Mesenchymal stem cell (in vitro differentiated cells and primary cell): Measurements from ENCODE around the gene GLCE.
"Not testable (repeated sequence)": the region's sequence is repeated elsewhere in the genome, so short reads cannot be mapped to it uniquely, and the experiment has no call there.

Source experiments
- DNase-seq: peaks from one replicate; pipeline ENCODE4 v3.0.0-alpha.2; 2013
- H2AFZ ChIP-seq: one replicate; pipeline ENCODE4 v1.6.1; 2013; ENCODE audit warnings: low read depth, mild to moderate bottlenecking, control low read depth, inconsistent platforms, low read length, moderate library complexity
- H2AK5ac ChIP-seq: 2 replicates; pipeline ENCODE4 v1.6.1; 2013; ENCODE audit warnings: low read length, moderate library complexity, mild to moderate bottlenecking, inconsistent platforms; ENCODE audit not compliant: severe bottlenecking
- H2BK120ac ChIP-seq: one replicate; pipeline ENCODE4 v1.6.1; 2013; ENCODE audit warnings: low read depth, mild to moderate bottlenecking, inconsistent platforms, low read length, moderate library complexity
- H2BK12ac ChIP-seq, 2 experiments: one replicate each; pipeline ENCODE4 v1.6.1; 2013; ENCODE audit warnings: inconsistent platforms in 2 of 2, low read length in 2 of 2, mild to moderate bottlenecking in 2 of 2, moderate library complexity in 2 of 2, control low read depth in 1 of 2
- H2BK15ac ChIP-seq: one replicate; pipeline ENCODE4 v1.6.1; 2013; ENCODE audit warnings: mild to moderate bottlenecking, low read depth, inconsistent platforms; ENCODE audit not compliant: poor library complexity, severe bottlenecking
- H2BK5ac ChIP-seq: 2 replicates; pipeline ENCODE4 v1.6.1; 2013; ENCODE audit warnings: low read depth, mild to moderate bottlenecking, low read length, control low read depth, inconsistent platforms; ENCODE audit not compliant: poor library complexity, severe bottlenecking
- H3K14ac ChIP-seq, 2 experiments: one replicate each; pipeline ENCODE4 v1.6.1; 2013; ENCODE audit warnings: inconsistent platforms in 2 of 2, low read length in 2 of 2, control low read depth in 1 of 2, mild to moderate bottlenecking in 1 of 2, moderate library complexity in 1 of 2
- H3K18ac ChIP-seq, 2 experiments: one replicate each; pipeline ENCODE4 v1.6.1; 2013; ENCODE audit warnings: inconsistent platforms in 2 of 2, low read length in 2 of 2, control low read depth in 1 of 2, low read depth in 1 of 2, mild to moderate bottlenecking in 1 of 2
- H3K23ac ChIP-seq, 2 experiments: one replicate each; pipeline ENCODE4 v1.6.1; 2013; ENCODE audit warnings: inconsistent platforms in 2 of 2, low read length in 2 of 2, mild to moderate bottlenecking in 2 of 2, moderate library complexity in 2 of 2, control low read depth in 1 of 2
- H3K27ac ChIP-seq: 2 replicates; pipeline ENCODE4 v1.5.1; 2013; ENCODE audit warnings: mild to moderate bottlenecking, moderate library complexity, low read length, control low read depth, inconsistent platforms; ENCODE audit not compliant: poor library complexity, severe bottlenecking
- H3K27me3 ChIP-seq, 2 experiments: 2 replicates each; pipeline versions ENCODE4 v1.6.1 to v1.7.0; 2013; ENCODE audit warnings: low read length in 2 of 2, mild to moderate bottlenecking in 2 of 2, moderate library complexity in 2 of 2, control low read depth in 1 of 2, inconsistent platforms in 1 of 2; ENCODE audit not compliant: control insufficient read depth in 1 of 2, insufficient read depth in 1 of 2
- H3K36me3 ChIP-seq, 2 experiments: 2 replicates each; pipeline versions ENCODE4 v1.6.1 to v1.7.0; 2013; ENCODE audit warnings: low read length in 2 of 2, control low read depth in 1 of 2, inconsistent platforms in 1 of 2, low read depth in 1 of 2, mild to moderate bottlenecking in 1 of 2; ENCODE audit not compliant: insufficient read depth in 2 of 2, control insufficient read depth in 1 of 2
- H3K4ac ChIP-seq, 2 experiments: one replicate each; pipeline ENCODE4 v1.6.1; 2013; ENCODE audit warnings: inconsistent platforms in 2 of 2, low read length in 2 of 2, mild to moderate bottlenecking in 2 of 2, moderate library complexity in 2 of 2, control low read depth in 1 of 2, low read depth in 1 of 2
- H3K4me1 ChIP-seq: 2 replicates; pipeline ENCODE4 v1.6.1; 2013; ENCODE audit warnings: low read depth, low read length, control low read depth; ENCODE audit not compliant: control insufficient read depth, insufficient read depth
- H3K4me2 ChIP-seq: 2 replicates; pipeline ENCODE4 v1.6.1; 2013; ENCODE audit warnings: low read length, mild to moderate bottlenecking, inconsistent platforms; ENCODE audit not compliant: poor library complexity, severe bottlenecking
- H3K4me3 ChIP-seq, 2 experiments: 2 replicates each; pipeline versions ENCODE4 v1.5.1 to v1.7.0; 2013; ENCODE audit warnings: low read length in 2 of 2, mild to moderate bottlenecking in 2 of 2, control low read depth in 1 of 2, low read depth in 1 of 2; ENCODE audit not compliant: insufficient read depth in 1 of 2
- H3K79me1 ChIP-seq: replicated peaks from 2 replicates; pipeline ENCODE4 v1.6.1; 2013; ENCODE audit warnings: mild to moderate bottlenecking, control low read depth, low read length, inconsistent platforms; ENCODE audit not compliant: poor library complexity, severe bottlenecking
- H3K9ac ChIP-seq: 2 replicates; pipeline ENCODE4 v1.7.0; 2013; ENCODE audit warnings: mild to moderate bottlenecking, low read length, moderate library complexity
- H3K9me3 ChIP-seq: 2 replicates; pipeline ENCODE4 v1.7.0; 2013; ENCODE audit warnings: mild to moderate bottlenecking, low read length; ENCODE audit not compliant: control insufficient read depth
- H4K8ac ChIP-seq: one replicate; pipeline ENCODE4 v1.6.1; 2013; ENCODE audit warnings: inconsistent platforms, mild to moderate bottlenecking, low read length, moderate library complexity
- H4K91ac ChIP-seq: one replicate; pipeline ENCODE4 v1.6.1; 2013; ENCODE audit warnings: mild to moderate bottlenecking, low read length, inconsistent platforms
- WGBS: methylation state at CpG from one replicate; pipeline ENCODE4 v1.1.7; 2013; ENCODE audit warnings: mixed read lengths; 5-methylcytosine and 5-hydroxymethylcytosine counted together

The GLCE gene

DNA sequence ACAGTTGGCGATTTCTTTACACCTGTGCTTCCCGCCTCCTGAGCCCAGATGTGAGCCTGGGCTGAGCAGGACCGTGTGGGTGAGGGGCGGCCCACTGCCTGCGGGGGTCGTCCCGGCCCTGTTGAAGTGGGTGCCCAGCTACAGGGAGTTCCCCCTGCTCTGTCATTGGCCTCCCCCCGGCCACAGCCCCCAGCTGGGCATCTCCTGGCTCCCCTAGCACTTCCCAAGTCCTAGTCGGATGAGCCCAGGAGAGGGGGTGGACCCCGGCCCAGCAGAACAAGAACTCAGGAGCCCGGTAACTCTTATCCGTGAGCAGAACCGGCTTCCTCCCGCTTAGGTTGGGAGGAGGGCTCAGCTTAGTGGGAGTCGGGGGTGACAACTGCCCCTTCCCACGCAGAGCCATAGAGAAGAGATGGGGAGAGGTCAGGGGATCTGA is 139.0 kb downstream of the GLCE start:
- H2BK15ac ChIP-seq, result no peak overlapping the region
- H3K27ac ChIP-seq, result no peak overlapping the region
- peaks cover 18 to 42% of the 10 kb centered on the region in 2 experiments for H3K27me3 ChIP-seq
- no peak overlapping the region for H2AK5ac ChIP-seq
- no peak for DNase-seq
- H3K4me2 ChIP-seq, result peak overlapping the region; percentile 97
- WGBS, result 9% methylated on average over 15 of the region's 16 CpGs
- peak overlapping the region; percentile 28 to 42 for H3K18ac ChIP-seq
- H3K4me3 ChIP-seq, result peak overlapping the region in 1 of 2 experiments; percentile 72
- H3K9me3 ChIP-seq, result no peaks in the 10 kb centered on the region
- no peak overlapping the region for H3K23ac ChIP-seq
- peak overlapping the region in 1 of 2 experiments; percentile 42 for H3K4ac ChIP-seq
- peaks cover 27% of the 10 kb centered on the region for H3K4me1 ChIP-seq
- no peak overlapping the region for H4K8ac ChIP-seq
- no peak overlapping the region for H4K91ac ChIP-seq
- peak overlapping the region; percentile 62 for H3K9ac ChIP-seq
- peak overlapping the region; percentile 62 for H2BK120ac ChIP-seq
- no peak overlapping the region for H3K14ac ChIP-seq
- no peaks in the 10 kb centered on the region for H3K36me3 ChIP-seq
- H2BK12ac ChIP-seq, result peak overlapping the region in 1 of 2 experiments; percentile 64
- no peaks in the 10 kb centered on the region for H3K79me1 ChIP-seq
- no peak overlapping the region for H2AFZ ChIP-seq
- no peak overlapping the region for H2BK5ac ChIP-seq

DNA sequence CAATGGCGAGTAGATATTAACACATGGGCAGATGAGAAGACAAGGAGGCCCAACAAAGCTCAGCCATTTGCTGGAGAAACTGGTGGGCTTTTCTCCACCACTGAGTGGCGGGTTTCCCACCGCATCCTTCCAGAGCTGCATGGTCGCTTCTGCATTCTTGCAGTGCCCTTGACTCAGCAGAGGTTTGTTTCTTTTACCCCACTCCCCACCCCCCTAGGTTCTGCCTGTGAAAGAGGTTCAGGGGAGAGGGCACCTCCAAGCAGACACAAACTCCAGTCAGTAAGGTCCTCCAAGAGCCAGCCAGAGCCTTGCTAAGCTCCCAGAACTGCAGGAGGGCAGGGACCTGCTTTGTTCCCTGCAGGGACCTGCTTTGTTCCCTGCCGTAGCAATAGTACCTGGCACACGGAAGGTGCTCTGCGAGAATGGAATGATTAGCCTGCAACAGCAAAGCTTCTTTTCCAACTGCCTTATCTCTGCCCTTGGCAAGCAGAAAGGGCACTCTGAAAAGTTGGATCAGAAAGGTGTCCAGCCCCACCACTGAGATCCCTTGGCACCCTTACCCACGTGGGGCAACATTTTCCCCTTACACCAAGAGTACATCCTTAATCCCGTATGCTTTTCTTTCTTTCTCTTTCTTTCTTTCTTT is 139.6 kb downstream of the GLCE start:
- Histone ChIP-seq H2BK120ac (no peak overlapping the region), H3K9ac (peak overlapping the region; percentile 62), H2AFZ (no peak overlapping the region), H3K18ac (peak overlapping the region in 1 of 2 experiments; percentile 28), H3K4ac (no peak overlapping the region), H3K9me3 (no peaks in the 10 kb centered on the region), H2AK5ac (no peak overlapping the region), H4K8ac (no peak overlapping the region), H3K4me1 (peaks cover 32% of the 10 kb centered on the region), H4K91ac (no peak overlapping the region), H3K27ac (no peak overlapping the region), H3K23ac (no peak overlapping the region), H3K79me1 (no peaks in the 10 kb centered on the region), H2BK12ac (no peak overlapping the region), H2BK5ac (no peak overlapping the region), H3K14ac (peak overlapping the region in 1 of 2 experiments; percentile 23), H2BK15ac (no peak overlapping the region), H3K4me3 (peak overlapping the region in 1 of 2 experiments; percentile 72), H3K36me3 (no peaks in the 10 kb centered on the region), H3K27me3 (peaks cover 18 to 36% of the 10 kb centered on the region in 2 experiments), H3K4me2 (peak overlapping the region; percentile 6)
- 35% methylated on average over 9 of the region's 9 CpGs for WGBS
- peak; percentile 22 for DNase-seq

GRCh38 chr15:69301101-69301500 is 140.7 kb downstream of the GLCE start:
- WGBS, result 93% methylated on average over 6 of the region's 8 CpGs
- not testable (repeated sequence) for H2BK15ac ChIP-seq, H2AK5ac ChIP-seq

DNA sequence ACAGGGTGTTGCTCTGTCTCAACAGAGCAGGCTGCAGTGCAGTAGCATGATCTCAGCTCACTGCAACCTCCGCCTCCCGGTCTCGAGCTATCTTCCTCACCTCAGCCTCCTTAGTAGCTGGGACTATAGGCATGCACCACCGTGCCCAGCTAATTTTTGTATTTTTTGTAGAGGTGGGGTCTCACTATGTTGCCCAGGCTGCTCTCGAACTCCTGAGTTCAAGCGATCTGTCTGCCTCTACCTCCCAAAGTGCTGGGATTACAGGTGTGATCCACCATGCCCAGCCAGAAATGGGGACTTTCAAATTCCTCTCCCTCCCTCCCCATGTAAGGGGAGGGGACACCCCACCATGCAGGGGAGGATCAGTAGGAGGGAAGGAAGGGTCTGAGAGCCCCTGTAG is 141.7 kb downstream of the GLCE start:
- H2AFZ ChIP-seq, result not testable (repeated sequence)

More at GRCh38 chr15:69301101-69301500, 140.7 kb downstream of the GLCE start:
- H4K8ac ChIP-seq, H3K36me3 ChIP-seq, DNase-seq, H3K9me3 ChIP-seq, H3K9ac ChIP-seq, H2AFZ ChIP-seq, H3K14ac ChIP-seq, H3K4me2 ChIP-seq, H2BK12ac ChIP-seq, H2BK5ac ChIP-seq, H4K91ac ChIP-seq, H3K4ac ChIP-seq, H3K27ac ChIP-seq, H3K23ac ChIP-seq, H3K18ac ChIP-seq, H3K79me1 ChIP-seq, H3K4me3 ChIP-seq, H2BK120ac ChIP-seq: not testable (repeated sequence)
- Histone ChIP-seq H3K27me3 (peaks cover 18 to 36% of the 10 kb centered on the region in 2 experiments), H3K4me1 (peaks cover 40% of the 10 kb centered on the region)

More for the DNA sequence above, 141.7 kb downstream of the GLCE start:
- not testable (repeated sequence) for H3K27ac ChIP-seq, H3K18ac ChIP-seq, DNase-seq, H2AK5ac ChIP-seq, H3K9ac ChIP-seq, H3K4ac ChIP-seq, H3K36me3 ChIP-seq, H3K4me2 ChIP-seq, H2BK15ac ChIP-seq, H3K23ac ChIP-seq, H3K79me1 ChIP-seq, H3K9me3 ChIP-seq, H2BK120ac ChIP-seq, H3K4me3 ChIP-seq, H2BK5ac ChIP-seq, H4K8ac ChIP-seq, H4K91ac ChIP-seq, H3K14ac ChIP-seq
- 100% methylated on average over 5 of the region's 6 CpGs for WGBS
- H3K27me3 ChIP-seq, result peaks cover 15 to 28% of the 10 kb centered on the region in 2 experiments
- H2BK12ac ChIP-seq, result peak overlapping the region in 1 of 2 experiments; percentile 21
- peaks cover 40% of the 10 kb centered on the region for H3K4me1 ChIP-seq
